OCI-LY7 (cell line): ENCODE measurements around the gene NQO1. TPM values are rescaled to one million over a fixed set of nuclear protein-coding genes. Genes with fewer than 3 reads are reported as not detected.
"Not testable (repeated sequence)": the region's sequence is repeated elsewhere in the genome, so short reads cannot be mapped to it uniquely, and the experiment has no call there.

ENCODE experiments used
- BruUV-seq: library from RNA; stranded (reverse); fragments of 400-500 nt; replicated peaks from 2 replicates; lab custom pipeline; 2021; lab: Mats Ljungman, UMichigan
- CTCF ChIA-PET: fragments of 300-600 bp; sonication (Branson Sonifier 250); formaldehyde crosslinking; loops from one replicate; lab custom pipeline; 2022; ENCODE audit warnings: antibody characterized with exemption; ENCODE audit not compliant: unreplicated experiment; lab: Charles Lee
- POLR2A ChIA-PET: fragments of 300-600 bp; sonication (Branson Sonifier 250); formaldehyde crosslinking; loops from one replicate; lab custom pipeline; 2022; ENCODE audit warnings: antibody characterized with exemption; lab: Charles Lee
- DNase-seq: peaks from one replicate; pipeline ENCODE4 v3.0.0-alpha.2; 2015; ENCODE audit warnings: low spot score
- H2AFZ ChIP-seq: fragments of 200-600 bp; sonication (generic), shearing (Covaris generic); 2 replicates; pipeline ENCODE4 v1.6.1; 2014; ENCODE audit warnings: mild to moderate bottlenecking, antibody characterized with exemption, low read length, moderate library complexity
- H3K27ac ChIP-seq: fragments of 200-600 bp; sonication (generic); 2 replicates; pipeline ENCODE4 v1.5.1; 2014; ENCODE audit warnings: mixed run types, low read depth, mild to moderate bottlenecking, moderate library complexity, low read length, inconsistent platforms; ENCODE audit not compliant: poor library complexity, severe bottlenecking
- H3K36me3 ChIP-seq: fragments of 200-600 bp; sonication (generic); 2 replicates; pipeline ENCODE4 v1.6.1; 2014; ENCODE audit warnings: mild to moderate bottlenecking, antibody characterized with exemption, low read length, moderate library complexity, mixed read lengths; ENCODE audit not compliant: insufficient read depth
- H3K4me1 ChIP-seq: fragments of 200-600 bp; sonication (generic); 2 replicates; pipeline ENCODE4 v1.5.1; 2014; ENCODE audit warnings: mild to moderate bottlenecking, low read length; ENCODE audit not compliant: insufficient read depth, poor library complexity, severe bottlenecking
- H3K4me2 ChIP-seq: fragments of 200-600 bp; sonication (generic); 2 replicates; pipeline ENCODE4 v1.6.1; 2014; ENCODE audit warnings: mild to moderate bottlenecking, low read length
- H3K4me3 ChIP-seq: fragments of 200-600 bp; sonication (generic); 2 replicates; pipeline ENCODE4 v1.5.1; 2014; ENCODE audit warnings: mild to moderate bottlenecking, low read depth, low read length; ENCODE audit not compliant: poor library complexity, severe bottlenecking
- H3K79me2 ChIP-seq: fragments of 200-600 bp; sonication (generic); 2 replicates; pipeline ENCODE4 v1.6.1; 2016; ENCODE audit warnings: low read depth, mild to moderate bottlenecking, low read length, moderate library complexity, mixed read lengths; ENCODE audit not compliant: insufficient read depth
- H3K9me2 ChIP-seq: fragments of 200-600 bp; sonication (generic); 2 replicates; pipeline ENCODE4 v1.6.1; 2016; ENCODE audit warnings: mild to moderate bottlenecking, low read length, mixed read lengths; ENCODE audit not compliant: insufficient read depth
- H3K9me3 ChIP-seq: fragments of 200-600 bp; sonication (generic); 2 replicates; pipeline ENCODE4 v1.6.1; 2014; ENCODE audit warnings: mild to moderate bottlenecking, mixed run types, low read length, mixed read lengths
- H4K20me1 ChIP-seq: fragments of 200-600 bp; sonication (generic); 2 replicates; pipeline ENCODE4 v1.6.1; 2014; ENCODE audit warnings: mild to moderate bottlenecking, antibody characterized with exemption, low read length, moderate library complexity, mixed read lengths; ENCODE audit not compliant: insufficient read depth
- EZH2phosphoT487 ChIP-seq: fragments of 200-600 bp; sonication (generic); IDR thresholded peaks from 2 replicates; pipeline ENCODE4 v1.6.1; 2018; ENCODE audit warnings: low read depth, borderline replicate concordance, mild to moderate bottlenecking, mixed run types, antibody characterized with exemption, low read length, moderate library complexity, mixed read lengths
- intact Hi-C: fragments of 100-400 bp; cut with micrococcal nuclease; formaldehyde crosslinking; loops from one replicate; pipeline ENCODE4 v1.10.0; 2022; ENCODE audit not compliant: unreplicated experiment
- total RNA-seq, 2 experiments: library from RNA; depleted of rRNA in 1 of 2; stranded (reverse); fragments of >200 nt in 1 of 2; shearing (Covaris generic) in 1 of 2; gene quantifications; 2 replicates each; pipeline ENCODE4 v1.2.3, GENCODE V29; 2014 to 2022
- TF ChIP-seq, protein P1 (sequence below): fragments of 200-600 bp; sonication (generic); conservative IDR thresholded peaks from 2 replicates; pipeline ENCODE4 v1.5.1; 2014; ENCODE audit warnings: mild to moderate bottlenecking, antibody characterized with exemption, low read length, moderate library complexity, mixed read lengths

NQO1 gene
- total RNA-seq, 2 experiments from 2014 or later, result 3.2 to 4.1 TPM

DNA sequence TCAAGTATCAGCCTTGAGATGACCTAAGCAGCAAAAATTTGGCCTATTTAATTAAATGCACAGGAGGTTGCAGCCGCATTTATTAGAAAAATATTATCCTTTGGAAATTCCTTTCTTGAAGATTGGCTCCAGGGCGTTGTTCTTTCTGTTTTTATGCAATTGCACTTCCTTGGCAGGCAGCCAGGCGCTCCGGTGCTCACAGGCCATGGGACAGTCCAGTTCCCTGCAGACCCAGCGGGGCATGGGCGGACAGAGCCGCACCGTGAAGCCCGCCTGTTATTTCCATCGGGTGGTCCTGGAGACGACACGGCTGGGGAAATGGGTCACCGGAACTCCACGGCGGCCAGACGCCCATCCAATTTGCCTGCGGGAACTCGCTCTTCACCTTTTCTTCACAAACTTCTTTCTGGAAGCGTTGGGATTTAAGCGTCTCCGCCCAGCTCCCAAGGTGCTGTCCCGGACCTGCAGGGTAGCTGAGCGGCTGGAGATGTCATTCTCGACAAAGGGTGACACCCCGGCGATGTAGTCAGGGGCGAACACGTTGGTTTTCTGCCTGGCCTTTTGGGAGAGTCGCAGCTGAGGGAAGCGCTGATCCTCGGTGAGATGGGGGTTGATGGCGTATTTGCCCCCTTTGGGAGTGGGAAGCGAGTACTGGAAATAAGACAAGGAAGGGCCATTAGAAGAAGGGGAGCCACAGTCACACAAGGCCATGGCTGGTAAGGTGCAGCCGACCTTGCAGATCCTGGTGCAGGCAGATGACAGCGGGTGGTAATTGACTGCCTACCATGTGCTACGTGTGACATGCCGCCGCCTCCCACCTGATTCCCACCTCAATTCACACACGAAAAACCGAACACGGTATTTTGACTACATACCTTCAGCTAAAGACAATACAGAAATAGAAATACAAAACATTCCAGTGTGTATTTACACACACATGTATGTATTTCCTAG is 15.9 kb upstream of the NQO1 start:
- no peak for TF ChIP-seq EZH2phosphoT487
- TF ChIP-seq, protein P1, sequence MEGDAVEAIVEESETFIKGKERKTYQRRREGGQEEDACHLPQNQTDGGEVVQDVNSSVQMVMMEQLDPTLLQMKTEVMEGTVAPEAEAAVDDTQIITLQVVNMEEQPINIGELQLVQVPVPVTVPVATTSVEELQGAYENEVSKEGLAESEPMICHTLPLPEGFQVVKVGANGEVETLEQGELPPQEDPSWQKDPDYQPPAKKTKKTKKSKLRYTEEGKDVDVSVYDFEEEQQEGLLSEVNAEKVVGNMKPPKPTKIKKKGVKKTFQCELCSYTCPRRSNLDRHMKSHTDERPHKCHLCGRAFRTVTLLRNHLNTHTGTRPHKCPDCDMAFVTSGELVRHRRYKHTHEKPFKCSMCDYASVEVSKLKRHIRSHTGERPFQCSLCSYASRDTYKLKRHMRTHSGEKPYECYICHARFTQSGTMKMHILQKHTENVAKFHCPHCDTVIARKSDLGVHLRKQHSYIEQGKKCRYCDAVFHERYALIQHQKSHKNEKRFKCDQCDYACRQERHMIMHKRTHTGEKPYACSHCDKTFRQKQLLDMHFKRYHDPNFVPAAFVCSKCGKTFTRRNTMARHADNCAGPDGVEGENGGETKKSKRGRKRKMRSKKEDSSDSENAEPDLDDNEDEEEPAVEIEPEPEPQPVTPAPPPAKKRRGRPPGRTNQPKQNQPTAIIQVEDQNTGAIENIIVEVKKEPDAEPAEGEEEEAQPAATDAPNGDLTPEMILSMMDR, result no peak
- Histone ChIP-seq H3K36me3 (peaks cover 82% of the 10 kb centered on the region), H3K4me2 (no peak overlapping the region), H3K27ac (no peak overlapping the region), H3K9me3 (no peaks in the 10 kb centered on the region), H3K4me3 (no peak overlapping the region), H3K4me1 (no peaks in the 10 kb centered on the region), H3K9me2 (no peaks in the 10 kb centered on the region), H2AFZ (no peak overlapping the region), H4K20me1 (no peaks in the 10 kb centered on the region), H3K79me2 (no peaks in the 10 kb centered on the region; the same call in 1 of the 2 replicates)
- ChIA-PET POLR2A (interaction anchor here (1.2 to 1.9 kb wide), 2 partner anchors 12 to 16 kb away, joined by 3 to 9 read pairs; partner anchors contain the start of genes NOB1 and NQO1), CTCF (no interaction called here)
- no peak for DNase-seq
- intact Hi-C loops, result no loop called here
- BruUV-seq, result TSS peak; percentile 68

DNA sequence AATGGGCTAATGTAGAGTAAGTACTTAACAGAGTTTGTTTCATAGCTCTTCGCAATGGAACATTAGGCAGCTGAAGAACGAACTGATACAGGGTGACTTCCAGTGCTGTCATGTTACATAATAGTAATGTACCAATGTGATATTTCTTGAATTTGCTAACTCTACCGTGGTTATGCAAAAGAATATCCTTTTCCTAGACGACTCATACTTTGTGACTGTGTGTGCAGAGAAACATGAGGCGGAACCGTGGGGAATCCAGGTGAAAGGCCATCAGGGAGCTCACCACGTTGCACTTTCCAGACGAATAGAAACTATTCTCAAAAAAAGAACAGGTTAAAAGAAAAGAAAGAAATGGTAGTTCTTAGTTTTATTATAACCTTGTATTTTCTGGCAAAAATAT is 15.2 kb upstream of the NQO1 start:
- no peak for DNase-seq
- Histone ChIP-seq H3K9me2 (no peaks in the 10 kb centered on the region), H3K4me2 (no peak overlapping the region), H3K79me2 (no peaks in the 10 kb centered on the region), H3K36me3 (peaks cover 76% of the 10 kb centered on the region), H2AFZ (no peak overlapping the region), H3K9me3 (no peaks in the 10 kb centered on the region), H4K20me1 (no peaks in the 10 kb centered on the region), H3K4me1 (no peaks in the 10 kb centered on the region), H3K27ac (no peak overlapping the region), H3K4me3 (no peak overlapping the region)
- POLR2A ChIA-PET, result interaction anchor here (1.2 to 1.9 kb wide), 2 partner anchors 13 to 15 kb away, joined by 3 to 9 read pairs; partner anchors contain the start of genes NOB1 and NQO1
- TF ChIP-seq EZH2phosphoT487, result no peak
- intact Hi-C loops, result no loop called here
- CTCF ChIA-PET, result no interaction called here
- no TSS peak for BruUV-seq

DNA sequence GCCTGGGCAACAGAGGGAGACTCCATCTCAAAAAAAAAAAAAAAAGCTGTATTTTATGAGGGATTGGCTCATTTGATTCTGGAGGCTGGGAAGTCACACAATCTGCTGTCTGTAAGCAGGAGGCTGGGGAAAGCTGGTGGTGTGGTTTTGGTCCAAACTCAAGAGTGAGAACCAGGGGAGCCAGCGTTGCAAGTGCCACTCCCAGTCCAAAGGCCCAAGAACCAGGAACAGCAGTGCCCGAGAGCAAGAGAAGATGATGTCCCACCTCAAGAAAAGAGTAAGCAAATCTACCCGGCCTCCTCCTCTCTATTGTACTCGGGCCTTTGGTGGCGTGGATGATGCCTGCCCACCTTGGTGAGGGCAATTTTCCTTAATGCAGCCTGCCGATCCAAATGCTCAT is 5.7 kb upstream of the NQO1 start:
- Histone ChIP-seq H3K27ac (no peak overlapping the region), H3K4me1 (peaks cover 9% of the 10 kb centered on the region), H2AFZ (no peak overlapping the region), H4K20me1 (no peaks in the 10 kb centered on the region), H3K79me2 (no peaks in the 10 kb centered on the region), H3K9me3 (no peaks in the 10 kb centered on the region), H3K4me2 (no peak overlapping the region), H3K4me3 (no peak overlapping the region), H3K36me3 (no peaks in the 10 kb centered on the region), H3K9me2 (no peaks in the 10 kb centered on the region)
- TF ChIP-seq EZH2phosphoT487, result no peak
- TF ChIP-seq, protein P1, result no peak
- BruUV-seq, result no TSS peak
- ChIA-PET CTCF (no interaction called here), POLR2A (interaction anchor here (1.1 kb wide), 1 partner anchor 14 kb away, joined by 5 read pairs; no protein-coding TSS in a partner anchor)
- intact Hi-C loops, result no loop called here
- no peak for DNase-seq

DNA sequence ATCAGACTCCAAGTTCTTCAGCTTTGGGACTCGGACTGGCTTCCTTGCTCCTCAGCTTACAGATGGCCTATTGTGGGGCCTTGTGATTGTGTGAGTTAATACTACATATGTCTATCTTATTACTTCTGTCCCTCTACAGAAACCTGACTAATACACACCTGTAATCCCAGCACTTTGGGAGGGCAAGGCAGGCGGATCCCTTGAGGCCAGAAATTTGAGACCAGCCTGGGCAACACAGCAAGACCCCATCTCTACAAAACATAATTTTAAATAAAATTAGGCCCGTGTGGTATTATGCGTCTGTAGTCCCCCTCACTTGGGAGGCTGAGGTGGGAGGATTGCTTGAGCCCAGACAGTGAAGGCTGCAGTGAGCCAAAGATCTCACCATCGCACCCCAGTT is 4.9 kb upstream of the NQO1 start:
- H3K36me3 ChIP-seq, H3K9me2 ChIP-seq, H3K9me3 ChIP-seq, H3K4me3 ChIP-seq, H3K4me2 ChIP-seq, H2AFZ ChIP-seq, H3K27ac ChIP-seq, BruUV-seq, intact Hi-C loops, H3K79me2 ChIP-seq, CTCF ChIA-PET, H4K20me1 ChIP-seq, DNase-seq, POLR2A ChIA-PET: not testable (repeated sequence)
- peaks cover 15% of the 10 kb centered on the region for H3K4me1 ChIP-seq
